ENCODE measurements around the gene PAX7.

Gene PAX7

GRCh38 chr1:18607289-18607760 is 23.3 kb upstream of the PAX7 start:
- Histone ChIP-seq H3K9me3 (ENCODE audit: low read length) (no peaks in the 10 kb centered on the region), H3K36me3 (ENCODE audit: insufficient read depth, low read length) (no peaks in the 10 kb centered on the region), H3K4me3 (ENCODE audit: low read depth, low read length, poor library complexity, severe bottlenecking) (no peak overlapping the region), H3K4me2 (ENCODE audit: low read length) (no peak overlapping the region), H2AFZ (ENCODE audit: low read length) (no peak overlapping the region), H3K9ac (ENCODE audit: low read length) (no peak overlapping the region), H4K20me1 (ENCODE audit: insufficient read depth, low read length) (no peaks in the 10 kb centered on the region), H3K79me2 (ENCODE audit: insufficient read depth, low read length) (no peaks in the 10 kb centered on the region), H3F3A (ENCODE audit: insufficient read depth, low read length) (no peaks in the 10 kb centered on the region), H3K9me2 (ENCODE audit: low read depth, low read length) (no peaks in the 10 kb centered on the region), H3K27me3 (ENCODE audit: insufficient read depth, low read length) (0 out of 2 replicates have a peak, but pooled peaks cover 3% of the 10 kb centered on the region), H3K27ac (ENCODE audit: low read depth, low read length, poor library complexity, severe bottlenecking) (no peak overlapping the region), H3K4me1 (ENCODE audit: insufficient read depth, low read length, severe bottlenecking) (no peaks in the 10 kb centered on the region)
- TF ChIP-seq, protein P1, sequence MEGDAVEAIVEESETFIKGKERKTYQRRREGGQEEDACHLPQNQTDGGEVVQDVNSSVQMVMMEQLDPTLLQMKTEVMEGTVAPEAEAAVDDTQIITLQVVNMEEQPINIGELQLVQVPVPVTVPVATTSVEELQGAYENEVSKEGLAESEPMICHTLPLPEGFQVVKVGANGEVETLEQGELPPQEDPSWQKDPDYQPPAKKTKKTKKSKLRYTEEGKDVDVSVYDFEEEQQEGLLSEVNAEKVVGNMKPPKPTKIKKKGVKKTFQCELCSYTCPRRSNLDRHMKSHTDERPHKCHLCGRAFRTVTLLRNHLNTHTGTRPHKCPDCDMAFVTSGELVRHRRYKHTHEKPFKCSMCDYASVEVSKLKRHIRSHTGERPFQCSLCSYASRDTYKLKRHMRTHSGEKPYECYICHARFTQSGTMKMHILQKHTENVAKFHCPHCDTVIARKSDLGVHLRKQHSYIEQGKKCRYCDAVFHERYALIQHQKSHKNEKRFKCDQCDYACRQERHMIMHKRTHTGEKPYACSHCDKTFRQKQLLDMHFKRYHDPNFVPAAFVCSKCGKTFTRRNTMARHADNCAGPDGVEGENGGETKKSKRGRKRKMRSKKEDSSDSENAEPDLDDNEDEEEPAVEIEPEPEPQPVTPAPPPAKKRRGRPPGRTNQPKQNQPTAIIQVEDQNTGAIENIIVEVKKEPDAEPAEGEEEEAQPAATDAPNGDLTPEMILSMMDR (IDR thresholded peaks at IDR 0.05; ENCODE audit: low read length) = no peak
- no peak for TF ChIP-seq EZH2 (IDR thresholded peaks at IDR 0.05; ENCODE audit: borderline replicate concordance, low read length)

- Histone ChIP-seq H3K4me2 (ENCODE audit: low read length) (no peak overlapping the region), H3K27me3 (ENCODE audit: insufficient read depth, low read length) (0 out of 2 replicates have a peak, but pooled peaks cover 3% of the 10 kb centered on the region)
Measured at GRCh38 chr1:18608534-18608933, 22.1 kb upstream of the PAX7 start.

DNA sequence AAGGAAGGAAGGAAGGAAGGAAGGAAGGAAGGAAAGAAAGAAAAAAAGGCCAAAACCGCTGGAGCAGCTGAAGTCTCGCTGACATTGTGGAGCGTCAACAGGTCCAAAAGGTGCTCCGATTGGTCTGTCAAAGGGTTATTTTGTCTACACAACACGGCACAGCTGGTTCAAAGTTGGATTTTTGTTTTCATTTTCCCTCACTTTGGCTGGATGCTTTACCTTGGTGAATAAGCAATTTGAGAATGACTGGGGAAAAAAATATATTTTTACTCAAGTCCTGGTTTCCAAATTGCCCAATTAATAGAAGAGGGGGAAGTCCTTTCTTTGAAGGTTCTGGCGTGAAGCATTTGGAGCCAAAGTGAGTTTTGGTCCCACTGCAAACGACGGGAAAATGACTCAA is 19.3 kb upstream of the PAX7 start:
- no peak for TF ChIP-seq EZH2 (IDR thresholded peaks at IDR 0.05; ENCODE audit: borderline replicate concordance, low read length)
- TF ChIP-seq, protein P1 (IDR thresholded peaks at IDR 0.05; ENCODE audit: low read length) = no peak
- Histone ChIP-seq H4K20me1 (ENCODE audit: insufficient read depth, low read length) (no peaks in the 10 kb centered on the region), H3K79me2 (ENCODE audit: insufficient read depth, low read length) (no peaks in the 10 kb centered on the region), H3K27ac (ENCODE audit: low read depth, low read length, poor library complexity, severe bottlenecking) (no peak overlapping the region), H3K36me3 (ENCODE audit: insufficient read depth, low read length) (no peaks in the 10 kb centered on the region), H3F3A (ENCODE audit: insufficient read depth, low read length) (no peaks in the 10 kb centered on the region), H3K4me3 (ENCODE audit: low read depth, low read length, poor library complexity, severe bottlenecking) (no peak overlapping the region), H3K4me1 (ENCODE audit: insufficient read depth, low read length, severe bottlenecking) (no peaks in the 10 kb centered on the region), H2AFZ (ENCODE audit: low read length) (no peak overlapping the region), H3K27me3 (ENCODE audit: insufficient read depth, low read length) (no peaks in the 10 kb centered on the region), H3K4me2 (ENCODE audit: low read length) (no peak overlapping the region), H3K9me3 (ENCODE audit: low read length) (no peaks in the 10 kb centered on the region), H3K9me2 (ENCODE audit: low read depth, low read length) (no peaks in the 10 kb centered on the region), H3K9ac (ENCODE audit: low read length) (no peak overlapping the region)

More at GRCh38 chr1:18608534-18608933, 22.1 kb upstream of the PAX7 start:
- Histone ChIP-seq H3K9ac (ENCODE audit: low read length) (no peak overlapping the region), H3K4me3 (ENCODE audit: low read depth, low read length, poor library complexity, severe bottlenecking) (no peak overlapping the region), H2AFZ (ENCODE audit: low read length) (no peak overlapping the region), H3F3A (ENCODE audit: insufficient read depth, low read length) (no peaks in the 10 kb centered on the region), H3K36me3 (ENCODE audit: insufficient read depth, low read length) (no peaks in the 10 kb centered on the region), H3K9me2 (ENCODE audit: low read depth, low read length) (no peaks in the 10 kb centered on the region), H3K4me1 (ENCODE audit: insufficient read depth, low read length, severe bottlenecking) (no peaks in the 10 kb centered on the region), H3K27ac (ENCODE audit: low read depth, low read length, poor library complexity, severe bottlenecking) (no peak overlapping the region), H3K79me2 (ENCODE audit: insufficient read depth, low read length) (no peaks in the 10 kb centered on the region), H4K20me1 (ENCODE audit: insufficient read depth, low read length) (no peaks in the 10 kb centered on the region), H3K9me3 (ENCODE audit: low read length) (no peaks in the 10 kb centered on the region)
- no peak for TF ChIP-seq EZH2 (IDR thresholded peaks at IDR 0.05; ENCODE audit: borderline replicate concordance, low read length)
- TF ChIP-seq, protein P1 (IDR thresholded peaks at IDR 0.05; ENCODE audit: low read length) = peak; percentile 26; the same call in 1 of the 2 replicates
